BJ (cell line): ENCODE data around the gene ALOXE3. TPM values are rescaled to one million over a fixed set of nuclear protein-coding genes. Genes with fewer than 3 reads are reported as not detected.
"Not testable (repeated sequence)": the region's sequence is repeated elsewhere in the genome, so short reads cannot be mapped to it uniquely, and the experiment has no call there.

ENCODE experiments used
- CTCF ChIA-PET: fragments of 350-600 bp; formaldehyde crosslinking; extraction: SDS; loops from one replicate; lab custom pipeline; 2021; ENCODE audit warnings: antibody characterized with exemption, inconsistent platforms; lab: Yijun Ruan, JAX
- POLR2A ChIA-PET: fragments of 300-600 bp; sonication (Branson Sonifier 250); formaldehyde crosslinking; extraction: SDS; loops from one replicate; lab custom pipeline; 2021; ENCODE audit warnings: antibody characterized with exemption; lab: Charles Lee
- DNase-seq: peaks from one replicate; pipeline ENCODE4 v3.0.0-alpha.2; 2011; ENCODE audit warnings: low read depth
- H3K27me3 ChIP-seq: 2 replicates; pipeline ENCODE4 v1.6.0; 2011; ENCODE audit warnings: low read length; ENCODE audit not compliant: control insufficient read depth, insufficient read depth
- H3K36me3 ChIP-seq: 2 replicates; pipeline ENCODE4 v1.5.1; 2011; ENCODE audit warnings: low read length; ENCODE audit not compliant: control insufficient read depth, insufficient read depth
- H3K4me3 ChIP-seq: 2 replicates; pipeline ENCODE4 v1.5.1; 2011; ENCODE audit warnings: low read depth, mild to moderate bottlenecking, control low read depth, low read length
- CTCF ChIP-seq: IDR thresholded peaks from 2 replicates; pipeline ENCODE4 v1.5.1; 2011; ENCODE audit warnings: low read depth, mild to moderate bottlenecking, control low read depth, inconsistent platforms, low read length, moderate library complexity; ENCODE audit not compliant: insufficient read depth
- polyA plus RNA-seq: library from polyadenylated mRNA; depleted of rRNA; stranded (reverse); fragments of >200 nt; gene quantifications from 2 replicates; pipeline ENCODE4 v1.2.3, GENCODE V29; 2011

The ALOXE3 gene
- polyA plus RNA-seq, 1 experiment: 0.10 TPM

DNA sequence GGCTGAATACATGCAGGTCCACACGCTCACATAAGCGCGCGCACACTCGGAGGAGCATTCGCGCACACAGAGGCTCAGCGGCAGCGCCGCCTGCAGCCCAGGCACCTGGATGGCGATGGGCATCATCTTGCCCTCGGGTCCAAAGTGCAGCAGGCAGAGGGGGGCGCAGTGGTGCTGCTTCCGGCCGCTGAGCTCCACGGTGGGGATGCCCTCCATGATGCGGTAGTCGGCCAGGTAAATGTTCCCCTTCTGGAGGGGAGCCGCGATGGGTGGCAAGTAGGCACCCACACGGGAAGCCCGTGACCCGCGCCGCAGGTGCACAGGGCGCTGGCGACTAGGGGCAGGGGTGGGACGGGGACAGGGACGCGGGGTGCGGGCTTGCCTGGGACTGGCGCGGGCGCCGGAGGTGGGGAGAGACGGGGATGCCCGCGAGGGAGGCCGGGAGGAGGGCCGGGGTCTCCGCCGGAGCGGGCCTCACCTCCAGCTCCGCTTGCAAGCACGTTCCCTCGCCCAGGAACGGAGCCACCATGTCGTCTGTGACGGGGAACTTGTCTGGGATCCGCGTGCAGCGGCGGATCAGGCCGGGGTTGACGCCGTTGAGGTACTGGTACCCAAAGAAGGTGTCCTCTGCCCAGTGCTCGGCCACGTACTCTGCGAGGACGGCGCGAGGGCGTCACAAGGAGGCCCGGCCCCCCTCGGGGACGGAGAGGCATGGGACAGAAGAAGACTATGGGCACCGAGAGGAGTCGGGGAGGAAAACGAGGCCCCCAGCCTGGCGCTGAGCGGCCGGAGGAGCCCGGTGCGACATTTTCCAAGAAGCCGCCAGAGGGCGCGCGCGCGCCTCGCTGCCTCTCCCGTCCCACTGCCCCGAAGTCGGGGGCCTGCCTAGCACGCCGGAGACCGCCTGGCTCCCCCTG is 38.8 kb downstream of the ALOXE3 start:
- Histone ChIP-seq H3K4me3 (peak overlapping the region; percentile 44), H3K27me3 (peaks cover 21% of the 10 kb centered on the region), H3K36me3 (no peaks in the 10 kb centered on the region)
- CTCF ChIA-PET: interaction anchor here (0.7 to 5.5 kb wide), 17 partner anchors 9 to 40 kb away, joined by 3 to 41 read pairs (median 5); partner anchors contain the start of gene ALOXE3
- POLR2A ChIA-PET: no interaction called here
- TF ChIP-seq CTCF: peak; percentile 95
- DNase-seq: no peak

GRCh38 chr17:8077939-8078338 is 40.4 kb downstream of the ALOXE3 start:
- DNase-seq, POLR2A ChIA-PET, H3K36me3 ChIP-seq, H3K4me3 ChIP-seq: not testable (repeated sequence)
- CTCF ChIA-PET: interaction anchor here (1.1 to 5.5 kb wide), 5 partner anchors 14 to 592 kb away, joined by 3 to 63 read pairs (median 5); no protein-coding TSS in a partner anchor
- peaks cover 35% of the 10 kb centered on the region for H3K27me3 ChIP-seq

GRCh38 chr17:8076502-8077266 is 41.6 kb downstream of the ALOXE3 start:
- TF ChIP-seq CTCF: no peak
- no peak for DNase-seq
- Histone ChIP-seq H3K27me3 (peaks cover 44% of the 10 kb centered on the region), H3K4me3 (no peak overlapping the region), H3K36me3 (no peaks in the 10 kb centered on the region)
- ChIA-PET CTCF (interaction anchor here (0.9 to 6.4 kb wide), 7 partner anchors 15 to 223 kb away, joined by 3 to 63 read pairs (median 4); partner anchors contain the start of gene ALOXE3), POLR2A (no interaction called here)

DNA sequence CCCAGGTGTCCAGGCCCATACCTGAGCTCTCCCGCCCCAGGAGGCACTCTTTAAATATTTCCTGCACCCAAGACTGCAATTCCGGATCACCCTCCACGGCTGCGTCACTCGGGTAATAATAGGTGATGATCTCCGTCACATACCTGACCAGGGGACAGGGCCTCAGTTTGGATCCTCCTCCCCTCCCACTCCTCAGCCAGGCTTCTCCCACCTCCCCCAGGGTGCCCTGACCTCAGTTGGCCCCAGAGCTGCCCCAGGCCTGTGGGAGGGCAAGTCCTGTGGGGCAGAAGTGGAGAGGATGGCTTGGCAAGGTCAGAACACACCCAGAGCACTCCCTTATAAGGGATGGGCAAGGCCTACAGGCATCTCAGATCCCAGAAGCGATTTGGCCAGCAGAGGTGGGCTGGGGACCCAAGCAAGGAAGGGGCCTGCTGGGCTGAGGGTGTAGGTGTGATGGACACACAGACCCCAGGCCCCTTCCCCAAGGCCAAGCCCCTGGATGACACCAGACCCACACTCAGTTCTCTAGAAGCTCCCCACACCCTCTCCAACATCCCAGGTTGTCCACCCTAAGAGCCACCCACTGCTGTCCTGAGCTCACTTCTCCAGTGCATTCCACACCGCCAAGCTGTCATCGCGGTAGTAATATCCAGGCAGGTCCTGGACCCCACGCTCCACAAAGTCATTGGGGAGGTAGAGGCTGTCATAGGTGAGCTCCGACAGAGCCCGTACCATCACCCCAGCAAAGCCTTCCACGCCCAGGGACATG is 42.6 kb downstream of the ALOXE3 start:
- H3K27me3 ChIP-seq: peaks cover 51% of the 10 kb centered on the region
- H3K36me3 ChIP-seq: no peaks in the 10 kb centered on the region
- ChIA-PET CTCF (interaction anchor here (0.9 to 6.4 kb wide), 8 partner anchors 9 to 224 kb away, joined by 3 to 72 read pairs (median 42); partner anchors contain the start of genes ALOX12B and ALOXE3), POLR2A (no interaction called here)
- H3K4me3 ChIP-seq: no peak overlapping the region
- no peak for TF ChIP-seq CTCF
- no peak for DNase-seq

DNA sequence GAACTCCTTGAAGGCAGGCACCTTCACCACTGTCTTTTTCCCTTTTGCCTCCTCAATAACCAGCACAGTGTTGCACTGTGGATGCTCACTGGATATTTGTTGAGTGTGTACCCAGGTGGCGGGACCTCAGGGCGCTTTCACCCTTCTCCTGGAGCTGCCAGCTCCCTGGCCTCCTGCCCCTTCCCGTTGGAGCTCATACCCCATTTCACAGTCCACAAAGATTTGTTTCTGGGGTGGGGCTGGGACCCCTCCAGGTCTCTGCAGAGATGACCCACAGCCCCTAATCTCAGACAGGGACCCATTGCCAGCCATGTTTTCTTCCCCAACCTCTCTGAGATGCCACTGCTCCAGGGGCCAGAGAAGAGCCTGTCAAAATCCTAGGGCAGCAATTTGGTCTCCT is 43.2 kb downstream of the ALOXE3 start:
- DNase-seq: no peak
- TF ChIP-seq CTCF: no peak
- ChIA-PET POLR2A (no interaction called here), CTCF (interaction anchor here (0.8 to 6.4 kb wide), 12 partner anchors 10 to 710 kb away, joined by 3 to 72 read pairs (median 8); partner anchors contain the start of genes ALOX12B, ALOXE3 and HES7)
- H3K36me3 ChIP-seq: no peaks in the 10 kb centered on the region
- no peak overlapping the region for H3K4me3 ChIP-seq
- peaks cover 55% of the 10 kb centered on the region for H3K27me3 ChIP-seq
